Upper lobe of left lung (tissue), 6 donors: ENCODE results near the gene PPP5C. TPM values are rescaled to one million over a fixed set of nuclear protein-coding genes. Genes with fewer than 3 reads are reported as not detected.

ENCODE experiments used
- ATAC-seq, 2 donors: fragments of 200-7000 bp; cut with Tn5 transposase; one replicate each; pipeline ENCODE4 v1.9.1; 2022; ENCODE audit warnings: mild to moderate bottlenecking in 2 of 2, moderate library complexity in 2 of 2; ENCODE audit not compliant: low FRiP score in 2 of 2
- DNase-seq, 2 donors: peaks; one replicate each; pipeline ENCODE4 v3.0.0-alpha.2; 2019 to 2020
- H3K27ac ChIP-seq, 4 donors: fragments of 200-600 bp; sonication (generic); one replicate each; pipeline ENCODE4 v1.5.1; 2016 to 2019
- H3K27me3 ChIP-seq, 4 donors: fragments of 200-600 bp; sonication (generic); one replicate each; pipeline ENCODE4 v1.5.1; 2017 to 2019
- H3K36me3 ChIP-seq, 4 donors: fragments of 200-600 bp; sonication (generic); one replicate each; pipeline ENCODE4 v1.5.1; 2016 to 2019
- H3K4me1 ChIP-seq, 4 donors: fragments of 200-600 bp; sonication (generic); one replicate each; pipeline ENCODE4 v1.5.1; 2018 to 2019
- H3K4me3 ChIP-seq, 4 donors: fragments of 200-600 bp; sonication (generic); one replicate each; pipeline ENCODE4 v1.5.1; 2017 to 2019; ENCODE audit warnings: mild to moderate bottlenecking in 2 of 4, moderate library complexity in 1 of 4
- H3K9me3 ChIP-seq, 4 donors: fragments of 200-600 bp; sonication (generic); one replicate each; pipeline ENCODE4 v1.5.1; 2018 to 2019
- EP300 ChIP-seq, 4 donors: sonication (generic); formaldehyde crosslinking; IDR thresholded peaks; one replicate each; pipeline ENCODE4 v1.5.1; 2017; ENCODE audit warnings: antibody characterized with exemption in 4 of 4, control low read depth in 2 of 4
- POLR2A ChIP-seq, 4 donors: fragments of 450-650 bp; IDR thresholded peaks; one replicate each; pipeline ENCODE4 v1.5.1; 2016 to 2017; ENCODE audit warnings: antibody characterized with exemption in 4 of 4, mild to moderate bottlenecking in 2 of 4
- POLR2AphosphoS5 ChIP-seq, 2 donors: sonication (generic); formaldehyde crosslinking; IDR thresholded peaks; one replicate each; pipeline ENCODE4 v1.5.1; 2017; ENCODE audit warnings: antibody characterized with exemption in 2 of 2
- WGBS, 2 donors: methylation state at CpG; one replicate each; pipeline ENCODE4 v1.1.5; 2017 to 2018; 5-methylcytosine and 5-hydroxymethylcytosine counted together
- total RNA-seq, 6 donors: library from RNA; depleted of rRNA in 4 of 6; stranded (reverse); fragments of >200 nt in 4 of 6; gene quantifications; one replicate each; pipeline versions ENCODE4 v1.1.0 to v1.2.1, GENCODE V29; 2016 to 2021
- TF ChIP-seq, protein P1 (sequence below), 6 experiments: fragments of 450-650 bp in 4 of 6; fragments of 200-600 bp in 2 of 6; sonication (generic) in 2 of 6; IDR thresholded peaks; one replicate each; pipeline ENCODE4 v1.5.1; 2016 to 2019; ENCODE audit warnings: antibody characterized with exemption in 6 of 6
- donor health status: DM: no; HTN: no; CAD: no; lungs with moderate emphysema.
- donor health status: DM: no; HTN: yes; CAD: no; lungs with severe emphysema.

The PPP5C gene
- total RNA-seq, 6 donors from 2014 or later, result 54.7 to 120 (median 66.0) TPM

- DNase-seq, result peak in 1 of 2 donors; percentile 65
- Histone ChIP-seq H3K27me3 (no peaks in the 10 kb centered on the region), H3K27ac (peak overlapping the region in 1 of 4 donors; percentile 54), H3K36me3 (peaks cover 2 to 48% (median 38%) of the 10 kb centered on the region in 4 donors), H3K9me3 (no peaks in the 10 kb centered on the region), H3K4me3 (no peak overlapping the region), H3K4me1 (peaks cover 33 to 44% (median 40%) of the 10 kb centered on the region in 4 donors)
- TF ChIP-seq, protein P1, sequence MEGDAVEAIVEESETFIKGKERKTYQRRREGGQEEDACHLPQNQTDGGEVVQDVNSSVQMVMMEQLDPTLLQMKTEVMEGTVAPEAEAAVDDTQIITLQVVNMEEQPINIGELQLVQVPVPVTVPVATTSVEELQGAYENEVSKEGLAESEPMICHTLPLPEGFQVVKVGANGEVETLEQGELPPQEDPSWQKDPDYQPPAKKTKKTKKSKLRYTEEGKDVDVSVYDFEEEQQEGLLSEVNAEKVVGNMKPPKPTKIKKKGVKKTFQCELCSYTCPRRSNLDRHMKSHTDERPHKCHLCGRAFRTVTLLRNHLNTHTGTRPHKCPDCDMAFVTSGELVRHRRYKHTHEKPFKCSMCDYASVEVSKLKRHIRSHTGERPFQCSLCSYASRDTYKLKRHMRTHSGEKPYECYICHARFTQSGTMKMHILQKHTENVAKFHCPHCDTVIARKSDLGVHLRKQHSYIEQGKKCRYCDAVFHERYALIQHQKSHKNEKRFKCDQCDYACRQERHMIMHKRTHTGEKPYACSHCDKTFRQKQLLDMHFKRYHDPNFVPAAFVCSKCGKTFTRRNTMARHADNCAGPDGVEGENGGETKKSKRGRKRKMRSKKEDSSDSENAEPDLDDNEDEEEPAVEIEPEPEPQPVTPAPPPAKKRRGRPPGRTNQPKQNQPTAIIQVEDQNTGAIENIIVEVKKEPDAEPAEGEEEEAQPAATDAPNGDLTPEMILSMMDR (IDR thresholded peaks at IDR 0.05), result no peak
- TF ChIP-seq POLR2AphosphoS5 (IDR thresholded peaks at IDR 0.05) (no peak), EP300 (IDR thresholded peaks at IDR 0.05) (no peak), POLR2A (IDR thresholded peaks at IDR 0.05) (no peak)
- WGBS, 2 donors, result 87 to 96% methylated on average over 17 to 28 of the region's 28 CpGs
- no peak for ATAC-seq
Measured at GRCh38 chr19:46353730-46354528, 7.0 kb downstream of the PPP5C start.

- ATAC-seq (no peak), DNase-seq (no peak)
- no peak for TF ChIP-seq POLR2A (IDR thresholded peaks at IDR 0.05)
- TF ChIP-seq, protein P1 (IDR thresholded peaks at IDR 0.05), result no peak
- TF ChIP-seq POLR2AphosphoS5 (IDR thresholded peaks at IDR 0.05), result no peak
- no peak for TF ChIP-seq EP300 (IDR thresholded peaks at IDR 0.05)
- 82 to 92% methylated on average over 12 to 23 of the region's 23 CpGs for WGBS, 2 donors
- Histone ChIP-seq H3K9me3 (no peaks in the 10 kb centered on the region), H3K4me1 (peaks cover 18 to 28% (median 24%) of the 10 kb centered on the region in 4 donors), H3K4me3 (no peak overlapping the region), H3K27ac (peak overlapping the region in 2 of 4 donors; percentile 9 to 17), H3K27me3 (no peaks in the 10 kb centered on the region), H3K36me3 (peaks cover 2 to 48% (median 38%) of the 10 kb centered on the region in 4 donors)
Measured at GRCh38 chr19:46355234-46356148, 8.6 kb downstream of the PPP5C start.

DNA sequence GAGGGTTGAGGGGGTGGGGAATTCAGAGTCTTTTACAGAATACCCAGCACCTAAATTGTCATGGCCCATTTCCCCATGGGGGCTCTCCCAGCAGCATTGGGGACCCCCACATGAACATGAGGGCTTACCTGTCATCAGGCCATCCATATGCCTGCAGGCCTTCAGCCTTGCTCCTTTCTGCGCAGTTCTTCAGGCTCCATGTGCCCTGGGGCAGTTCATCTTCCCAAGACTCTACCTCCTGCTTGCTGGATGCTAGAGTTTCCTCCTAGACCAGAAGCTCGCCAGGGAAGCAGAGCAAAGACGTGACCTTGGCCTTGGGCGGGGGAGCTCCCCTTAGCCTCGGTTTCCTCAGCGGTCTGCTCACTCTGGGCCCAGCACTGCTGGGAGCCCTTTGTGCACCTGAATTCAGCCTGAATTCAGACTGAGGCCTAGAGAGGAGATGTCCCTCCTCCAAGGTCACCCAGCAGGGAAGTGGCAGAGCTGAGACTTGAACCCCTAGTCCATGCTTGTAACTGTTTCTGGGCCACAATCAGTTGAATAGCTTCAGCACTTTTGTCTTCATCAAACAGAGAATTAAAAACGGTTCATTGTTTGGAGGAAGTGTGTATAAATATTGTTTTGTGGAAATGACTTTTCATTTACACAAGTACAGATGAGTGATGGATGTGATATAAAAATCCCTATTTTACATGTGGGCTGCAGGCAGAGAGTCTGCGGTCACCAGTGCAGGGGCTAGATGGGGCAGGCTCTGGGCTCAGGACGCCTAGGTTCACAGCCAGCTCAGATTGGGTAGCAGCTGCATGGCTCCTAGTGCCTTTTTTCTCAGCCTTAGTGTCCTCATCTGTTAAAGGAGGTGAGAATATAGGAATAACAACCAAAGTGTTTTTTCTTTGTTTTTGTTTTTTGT, 9.5 kb downstream of the PPP5C start:
- no peak for DNase-seq
- 90 to 92% methylated on average over 8 to 9 of the region's 9 CpGs for WGBS, 2 donors
- H3K9me3 ChIP-seq, result no peaks in the 10 kb centered on the region
- H3K4me1 ChIP-seq, result peaks cover 9 to 19% (median 15%) of the 10 kb centered on the region in 4 donors
- no peak for ATAC-seq
- no peaks in the 10 kb centered on the region for H3K27me3 ChIP-seq
- no peak overlapping the region for H3K4me3 ChIP-seq
- no peak overlapping the region for H3K27ac ChIP-seq
- peaks cover 2 to 48% (median 38%) of the 10 kb centered on the region in 4 donors for H3K36me3 ChIP-seq
- TF ChIP-seq POLR2A (IDR thresholded peaks at IDR 0.05), result no peak
- TF ChIP-seq EP300 (IDR thresholded peaks at IDR 0.05), result no peak
- TF ChIP-seq, protein P1 (IDR thresholded peaks at IDR 0.05), result no peak
- no peak for TF ChIP-seq POLR2AphosphoS5 (IDR thresholded peaks at IDR 0.05)

- no peaks in the 10 kb centered on the region for H3K9me3 ChIP-seq
- H3K36me3 ChIP-seq, result peaks cover 2 to 48% (median 38%) of the 10 kb centered on the region in 4 donors
- no peak overlapping the region for H3K27ac ChIP-seq
- TF ChIP-seq EP300 (IDR thresholded peaks at IDR 0.05) (no peak), POLR2AphosphoS5 (IDR thresholded peaks at IDR 0.05) (no peak), POLR2A (IDR thresholded peaks at IDR 0.05) (no peak)
- TF ChIP-seq, protein P1 (IDR thresholded peaks at IDR 0.05), result no peak
- no peaks in the 10 kb centered on the region for H3K27me3 ChIP-seq
- ATAC-seq, result no peak
- 83 to 86% methylated on average over 7 of the region's 7 CpGs for WGBS, 2 donors
- DNase-seq, result no peak
- peaks cover 0 to 10% (median 6%) of the 10 kb centered on the region in 4 donors for H3K4me1 ChIP-seq
- H3K4me3 ChIP-seq, result no peak overlapping the region
Measured at GRCh38 chr19:46357846-46358583, 11.1 kb downstream of the PPP5C start.
